HepG2 (cell line): Measurements from ENCODE around the gene RABEPK. TPM values are rescaled to one million over a fixed set of nuclear protein-coding genes. Genes with fewer than 3 reads are reported as not detected.
A peak's percentile ranks its signal among the peaks of the same experiment; 100 is the strongest.
"Not testable (repeated sequence)": the region's sequence is repeated elsewhere in the genome, so short reads cannot be mapped to it uniquely, and the experiment has no call there.

Source experiments
- ATAC-seq: fragments of 200-7000 bp; cut with Tn5 transposase; 3 replicates; pipeline ENCODE4 v1.9.1; 2020; ENCODE audit warnings: mild to moderate bottlenecking, moderate library complexity
- BruUV-seq: library from RNA; stranded (reverse); fragments of 400-500 nt; replicated peaks from 2 replicates; lab custom pipeline; 2021; lab: Mats Ljungman, UMichigan
- CTCF ChIA-PET: fragments of 300-600 bp; formaldehyde crosslinking; extraction: SDS; loops from one replicate; lab custom pipeline; 2021; ENCODE audit warnings: low total read pairs, inconsistent platforms, low intra/inter-chr PET ratio; lab: Yijun Ruan, JAX
- POLR2A ChIA-PET: fragments of 350-600 bp; sonication (Branson Sonifier 250); formaldehyde crosslinking; loops from one replicate; lab custom pipeline; 2020; ENCODE audit warnings: antibody characterized with exemption, inconsistent platforms; lab: Yijun Ruan, JAX
- DNase-seq: peaks from one replicate; pipeline ENCODE4 v3.0.0-alpha.2; 2015; ENCODE audit warnings: low spot score
- FAIRE-seq: peaks from 3 replicates; lab custom pipeline; 2011; peaks lifted over from hg19 to GRCh38; lab: Jason Lieb, UNC
- H2AFZ ChIP-seq: one replicate; pipeline ENCODE4 v1.6.1; 2011; ENCODE audit warnings: low read length, inconsistent platforms
- H3K27ac ChIP-seq: fragments of 300-600 bp; 3 replicates; pipeline ENCODE4 v1.8.0; 2011; ENCODE audit warnings: mixed run types, mild to moderate bottlenecking, mixed read lengths, low read length, inconsistent platforms; ENCODE audit not compliant: insufficient read depth; ENCODE audit errors: extremely low read length
- H3K27me3 ChIP-seq, 2 experiments: fragments of 200-600 bp in 1 of 2; 2 replicates in 1 of 2; 3 replicates in 1 of 2; pipeline versions ENCODE4 v1.6.0 to v1.8.0; 2011; ENCODE audit warnings: low read length in 2 of 2, mild to moderate bottlenecking in 2 of 2, moderate library complexity in 2 of 2, inconsistent platforms in 1 of 2; ENCODE audit not compliant: insufficient read depth in 2 of 2, control insufficient read depth in 1 of 2
- H3K36me3 ChIP-seq, 2 experiments: fragments of 200-600 bp in 1 of 2; replicated peaks in 1 of 2; 2 replicates in 1 of 2; 3 replicates in 1 of 2; pipeline versions ENCODE4 v1.5.1 to v1.8.0; 2011; ENCODE audit warnings: low read length in 2 of 2, inconsistent platforms in 1 of 2; ENCODE audit not compliant: insufficient read depth in 2 of 2, control insufficient read depth in 1 of 2
- H3K4me1 ChIP-seq: 2 replicates; pipeline ENCODE4 v1.5.1; 2012; ENCODE audit warnings: low read length, inconsistent platforms; ENCODE audit not compliant: insufficient read depth
- H3K4me2 ChIP-seq: 2 replicates; pipeline ENCODE4 v1.6.0; 2011; ENCODE audit warnings: low read depth, low read length, inconsistent platforms
- H3K4me3 ChIP-seq, 3 experiments: fragments of 200-600 bp in 1 of 3; sonication (generic), shearing (Covaris generic) in 1 of 3; replicated peaks in 1 of 3; 2 replicates each; pipeline ENCODE4 v1.5.1; 2011 to 2016; ENCODE audit warnings: low read length in 3 of 3, inconsistent platforms in 2 of 3, low read depth in 2 of 3, mild to moderate bottlenecking in 2 of 3, control low read depth in 1 of 3, mixed read lengths in 1 of 3; ENCODE audit not compliant: insufficient read depth in 1 of 3
- H3K79me2 ChIP-seq: one replicate; pipeline ENCODE4 v1.6.1; 2011; ENCODE audit warnings: low read length, inconsistent platforms; ENCODE audit not compliant: insufficient read depth
- H3K9ac ChIP-seq: 2 replicates; pipeline ENCODE4 v1.6.0; 2011; ENCODE audit warnings: mild to moderate bottlenecking, low read depth, low read length, inconsistent platforms; ENCODE audit not compliant: insufficient read depth
- H3K9me3 ChIP-seq: 2 replicates; pipeline ENCODE4 v1.5.1; 2012; ENCODE audit warnings: mild to moderate bottlenecking, low read length
- H4K20me1 ChIP-seq: 2 replicates; pipeline ENCODE4 v1.6.0; 2011; ENCODE audit warnings: inconsistent platforms, mild to moderate bottlenecking, low read length, moderate library complexity; ENCODE audit not compliant: insufficient read depth
- CERS6 ChIP-seq: sonication (generic); formaldehyde crosslinking; IDR thresholded peaks from 2 replicates; pipeline ENCODE4 v1.5.0; 2020; ENCODE audit warnings: missing genetic modification reagents
- EED ChIP-seq: sonication (generic); formaldehyde crosslinking; IDR thresholded peaks from 2 replicates; pipeline ENCODE4 v1.5.0; 2020; ENCODE audit warnings: mild to moderate bottlenecking, missing genetic modification reagents
- ETV5 ChIP-seq: IDR thresholded peaks from 2 replicates; pipeline ENCODE4 v1.6.1; 2018; ENCODE audit warnings: missing biosample characterization, missing genetic modification reagents, inconsistent platforms, borderline replicate concordance
- HNF1B ChIP-seq: sonication (generic); formaldehyde crosslinking; IDR thresholded peaks from 2 replicates; pipeline ENCODE4 v1.5.1; 2020; ENCODE audit warnings: mild to moderate bottlenecking, moderate library complexity, missing genetic modification reagents
- HOXA7 ChIP-seq: sonication (generic); formaldehyde crosslinking; IDR thresholded peaks from 2 replicates; pipeline ENCODE4 v1.8.1; 2022; ENCODE audit warnings: mild to moderate bottlenecking, missing genetic modification reagents, moderate library complexity
- POLR2AphosphoS5 ChIP-seq: IDR thresholded peaks from 2 replicates; pipeline ENCODE4 v1.6.1; 2012; ENCODE audit warnings: low read depth, low read length
- SKIL ChIP-seq: sonication (generic); formaldehyde crosslinking; IDR thresholded peaks from 2 replicates; pipeline ENCODE4 v1.8.0; 2022; ENCODE audit warnings: missing genetic modification reagents, mild to moderate bottlenecking, moderate library complexity, borderline replicate concordance
- ZNF101 ChIP-seq: sonication (generic); formaldehyde crosslinking; IDR thresholded peaks from 2 replicates; pipeline ENCODE4 v1.4.0; 2020; ENCODE audit warnings: mild to moderate bottlenecking, low read depth, missing genetic modification reagents, borderline replicate concordance
- ZNF121 ChIP-seq: sonication (generic); formaldehyde crosslinking; IDR thresholded peaks from 2 replicates; pipeline ENCODE4 v1.5.0; 2020; ENCODE audit warnings: mild to moderate bottlenecking, missing genetic modification reagents
- ZNF136 ChIP-seq: sonication (generic); formaldehyde crosslinking; IDR thresholded peaks from 2 replicates; pipeline ENCODE4 v1.8.1; 2022; ENCODE audit warnings: low read depth, mild to moderate bottlenecking, moderate library complexity, missing genetic modification reagents
- ZNF20 ChIP-seq: sonication (generic); formaldehyde crosslinking; IDR thresholded peaks from 2 replicates; pipeline ENCODE4 v1.4.0; 2020; ENCODE audit warnings: mild to moderate bottlenecking, moderate library complexity, missing genetic modification reagents
- WGBS: methylation state at CpG from one replicate; pipeline ENCODE4 v1.1.6; 2017; ENCODE audit warnings: low lambda C conversion rate; 5-methylcytosine and 5-hydroxymethylcytosine counted together
- in situ Hi-C: cut with HindIII; loops from 2 replicates; pipeline ENCODE4 v1.10.0; 2017; ENCODE audit warnings: low pct_unique_long_range_greater_than_20kb; ENCODE audit not compliant: extremely low pct_ligation_motif_present
- intact Hi-C: fragments of 100-400 bp; cut with micrococcal nuclease; formaldehyde crosslinking; loops from one replicate; pipeline ENCODE4 v1.10.0; 2022; ENCODE audit not compliant: unreplicated experiment
- polyA plus RNA-seq, 8 experiments: library from polyadenylated mRNA; depleted of rRNA in 3 of 8; stranded (reverse) in 7 of 8; unstranded in 1 of 8; fragments of >200 nt; fragmentation: Illumina TruSeq in 4 of 8; extraction: Trizol in 4 of 8; gene quantifications; 2 replicates each; pipeline versions ENCODE4 v1.2.1 to v1.2.3, GENCODE V29; 2011 to 2016; ENCODE audit warnings: low read depth in 4 of 8, missing spikeins in 1 of 8, mixed read lengths in 1 of 8; ENCODE audit not compliant: insufficient read depth in 1 of 8
- total RNA-seq, 5 experiments: library from RNA; depleted of rRNA; stranded (reverse); fragments of >200 nt; fragmentation: Illumina TruSeq; extraction: Trizol; gene quantifications; 2 replicates each; pipeline ENCODE4 v1.2.3, GENCODE V29; 2016; ENCODE audit warnings: low read depth in 1 of 5

The RABEPK gene
- total and polyA plus RNA-seq, 2 of the 13 experiments (the other 11 are each of a cell fraction or from before 2014, with no cell fraction given), result 75.5 to 90.0 TPM

GRCh38 chr9:125224858-125225257 is 24.5 kb downstream of the RABEPK start:
- H3K27me3 ChIP-seq, H3K4me3 ChIP-seq, DNase-seq, H3K4me2 ChIP-seq, H3K79me2 ChIP-seq, intact Hi-C loops, in situ Hi-C loops, H3K27ac ChIP-seq, CTCF ChIA-PET, H2AFZ ChIP-seq, H3K9ac ChIP-seq, H3K4me1 ChIP-seq, H4K20me1 ChIP-seq, H3K9me3 ChIP-seq, ATAC-seq, BruUV-seq, FAIRE-seq: not testable (repeated sequence)
- H3K36me3 ChIP-seq, result peaks cover 6 to 45% of the 10 kb centered on the region in 2 experiments; a peak in 4 of 5 replicates
- peak; percentile 71; the same call in 1 of the 2 replicates for TF ChIP-seq ZNF121
- POLR2A ChIA-PET, result interaction anchor here (2.9 kb wide), 1 partner anchor 16 kb away, joined by 7 read pairs; the partner anchor contains the start of gene HSPA5

GRCh38 chr9:125227761-125228160 is 27.4 kb downstream of the RABEPK start:
- Histone ChIP-seq H4K20me1 (no peaks in the 10 kb centered on the region), H3K79me2 (no peaks in the 10 kb centered on the region), H3K4me1 (no peaks in the 10 kb centered on the region), H3K9ac (no peak overlapping the region), H3K27ac (no peak overlapping the region), H2AFZ (no peak overlapping the region), H3K9me3 (no peaks in the 10 kb centered on the region), H3K27me3 (no peaks in the 10 kb centered on the region), H3K36me3 (peaks cover 3 to 54% of the 10 kb centered on the region in 2 experiments; a peak in 4 of 5 replicates), H3K4me3 (no peak overlapping the region), H3K4me2 (no peak overlapping the region)
- ChIA-PET CTCF (no interaction called here), POLR2A (interaction anchor here (1.5 kb wide), 1 partner anchor 14 kb away, joined by 3 read pairs; the partner anchor contains the start of gene HSPA5)
- BruUV-seq, result no TSS peak
- no peak for DNase-seq
- ATAC-seq, result no peak
- intact Hi-C loops (no loop called here), in situ Hi-C loops (no loop called here)
- FAIRE-seq, result no peak
- WGBS, result 96% methylated on average over 6 of the region's 6 CpGs
- no peak for TF ChIP-seq HNF1B
- TF ChIP-seq SKIL (CRISPR knock-in tag), result no peak
- TF ChIP-seq EED, result no peak
- TF ChIP-seq ZNF20 (CRISPR knock-in tag), result no peak
- no peak for TF ChIP-seq CERS6
- TF ChIP-seq HOXA7 (CRISPR knock-in tag), result no peak
- TF ChIP-seq ZNF136 (CRISPR knock-in tag), result no peak
- TF ChIP-seq ZNF101, result no peak
- no peak for TF ChIP-seq ETV5
- TF ChIP-seq POLR2AphosphoS5, result no peak
